ENCODE measurements around the gene DIRAS1.

The DIRAS1 gene

GRCh38 chr19:2720777-2721569, at the start of gene DIRAS1:
Gene DIRAS1, minus strand, starts transcription at chr19:2721372. Its CDS starts 3,566 bp downstream, at chr19:2717806.
- DNase-seq, result no peak

- DNase-seq, result no peak
Measured at GRCh38 chr19:2770055-2771013, 49.2 kb upstream of the DIRAS1 start.

- no peak for DNase-seq
Measured at GRCh38 chr19:2769218-2769617, 48.0 kb upstream of the DIRAS1 start.

GRCh38 chr19:2768365-2769132, 47.4 kb upstream of the DIRAS1 start:
- DNase-seq, result no peak

- no peak for DNase-seq
Measured at GRCh38 chr19:2767688-2768087, 46.5 kb upstream of the DIRAS1 start.

GRCh38 chr19:2766594-2767372, 45.6 kb upstream of the DIRAS1 start:
- DNase-seq, result no peak

GRCh38 chr19:2765376-2765775, 44.2 kb upstream of the DIRAS1 start:
- no peak for DNase-seq

- no peak for DNase-seq
Measured at GRCh38 chr19:2764945-2765344, 43.8 kb upstream of the DIRAS1 start.

GRCh38 chr19:2763687-2764086, 42.5 kb upstream of the DIRAS1 start:
- DNase-seq, result no peak

- DNase-seq, result no peak
Measured at GRCh38 chr19:2762783-2763496, 41.8 kb upstream of the DIRAS1 start.

GRCh38 chr19:2761876-2762782, 41.0 kb upstream of the DIRAS1 start:
- no peak for DNase-seq

- DNase-seq, result no peak
Measured at GRCh38 chr19:2761309-2761677, 40.1 kb upstream of the DIRAS1 start.

- no peak for DNase-seq
Measured at GRCh38 chr19:2759965-2760364, 38.8 kb upstream of the DIRAS1 start.

GRCh38 chr19:2759362-2759761, 38.2 kb upstream of the DIRAS1 start:
- DNase-seq, result no peak

- DNase-seq, result no peak
Measured at GRCh38 chr19:2758601-2759313, 37.6 kb upstream of the DIRAS1 start.

GRCh38 chr19:2756921-2757881, 36.0 kb upstream of the DIRAS1 start:
- no peak for DNase-seq

GRCh38 chr19:2756477-2756876, 35.3 kb upstream of the DIRAS1 start:
- DNase-seq, result no peak

- no peak for DNase-seq
Measured at GRCh38 chr19:2755811-2756210, 34.6 kb upstream of the DIRAS1 start.

- no peak for DNase-seq
Measured at GRCh38 chr19:2755448-2755705, 34.2 kb upstream of the DIRAS1 start.
